ENCODE measurements around the gene RNF207. TPM values are rescaled to one million over a fixed set of nuclear protein-coding genes. Genes with fewer than 3 reads are reported as not detected.

RNF207 gene
- total and polyA plus RNA-seq, 4 donors, result 3.3 to 13.7 (median 5.8) TPM

DNA sequence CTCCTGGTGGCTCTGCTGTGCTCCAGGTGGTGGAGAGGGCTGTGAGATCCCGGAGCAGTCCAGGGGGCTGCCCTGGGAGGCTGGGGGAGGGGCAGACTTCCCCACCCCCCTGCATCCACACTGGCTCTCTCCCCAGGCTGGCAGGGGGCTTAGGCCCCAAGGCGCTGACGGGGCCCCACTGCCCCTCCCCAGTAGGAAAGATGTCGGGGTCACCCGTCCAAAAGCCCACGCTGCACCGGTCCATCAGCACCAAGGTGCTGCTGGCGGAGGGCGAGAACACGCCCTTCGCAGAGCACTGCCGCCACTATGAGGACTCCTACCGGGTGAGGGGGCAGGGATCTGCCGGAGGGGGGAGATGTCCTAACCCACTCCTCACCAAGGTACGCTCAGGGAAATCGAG lies 5.8 kb downstream of the RNF207 start:
- no peaks in the 10 kb centered on the region for H3K27me3 ChIP-seq (ENCODE audit: control insufficient read depth in 4 of 4, insufficient read depth in 4 of 4, low read length in 3 of 4)
- DNase-seq (ENCODE audit: low spot score), result no peak
- 95% methylated on average over 16 of the region's 16 CpGs for WGBS
- no peaks in the 10 kb centered on the region for H3K9me3 ChIP-seq (ENCODE audit: control insufficient read depth in 4 of 4, low read length in 3 of 4)
- H3K36me3 ChIP-seq (ENCODE audit: control insufficient read depth in 4 of 4, insufficient read depth in 3 of 4, low read depth in 1 of 4, low read length in 3 of 4), result peaks cover 0 to 17% (median 7%) of the 10 kb centered on the region in 4 donors
- TF ChIP-seq, protein P1, sequence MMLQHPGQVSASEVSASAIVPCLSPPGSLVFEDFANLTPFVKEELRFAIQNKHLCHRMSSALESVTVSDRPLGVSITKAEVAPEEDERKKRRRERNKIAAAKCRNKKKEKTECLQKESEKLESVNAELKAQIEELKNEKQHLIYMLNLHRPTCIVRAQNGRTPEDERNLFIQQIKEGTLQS (IDR thresholded peaks at IDR 0.05), result no peak
- TF ChIP-seq FOXA1 (IDR thresholded peaks at IDR 0.05), result no peak
- TF ChIP-seq, protein P2, sequence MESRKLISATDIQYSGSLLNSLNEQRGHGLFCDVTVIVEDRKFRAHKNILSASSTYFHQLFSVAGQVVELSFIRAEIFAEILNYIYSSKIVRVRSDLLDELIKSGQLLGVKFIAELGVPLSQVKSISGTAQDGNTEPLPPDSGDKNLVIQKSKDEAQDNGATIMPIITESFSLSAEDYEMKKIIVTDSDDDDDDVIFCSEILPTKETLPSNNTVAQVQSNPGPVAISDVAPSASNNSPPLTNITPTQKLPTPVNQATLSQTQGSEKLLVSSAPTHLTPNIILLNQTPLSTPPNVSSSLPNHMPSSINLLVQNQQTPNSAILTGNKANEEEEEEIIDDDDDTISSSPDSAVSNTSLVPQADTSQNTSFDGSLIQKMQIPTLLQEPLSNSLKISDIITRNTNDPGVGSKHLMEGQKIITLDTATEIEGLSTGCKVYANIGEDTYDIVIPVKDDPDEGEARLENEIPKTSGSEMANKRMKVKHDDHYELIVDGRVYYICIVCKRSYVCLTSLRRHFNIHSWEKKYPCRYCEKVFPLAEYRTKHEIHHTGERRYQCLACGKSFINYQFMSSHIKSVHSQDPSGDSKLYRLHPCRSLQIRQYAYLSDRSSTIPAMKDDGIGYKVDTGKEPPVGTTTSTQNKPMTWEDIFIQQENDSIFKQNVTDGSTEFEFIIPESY (IDR thresholded peaks at IDR 0.05), result no peak
- TF ChIP-seq, protein P3, sequence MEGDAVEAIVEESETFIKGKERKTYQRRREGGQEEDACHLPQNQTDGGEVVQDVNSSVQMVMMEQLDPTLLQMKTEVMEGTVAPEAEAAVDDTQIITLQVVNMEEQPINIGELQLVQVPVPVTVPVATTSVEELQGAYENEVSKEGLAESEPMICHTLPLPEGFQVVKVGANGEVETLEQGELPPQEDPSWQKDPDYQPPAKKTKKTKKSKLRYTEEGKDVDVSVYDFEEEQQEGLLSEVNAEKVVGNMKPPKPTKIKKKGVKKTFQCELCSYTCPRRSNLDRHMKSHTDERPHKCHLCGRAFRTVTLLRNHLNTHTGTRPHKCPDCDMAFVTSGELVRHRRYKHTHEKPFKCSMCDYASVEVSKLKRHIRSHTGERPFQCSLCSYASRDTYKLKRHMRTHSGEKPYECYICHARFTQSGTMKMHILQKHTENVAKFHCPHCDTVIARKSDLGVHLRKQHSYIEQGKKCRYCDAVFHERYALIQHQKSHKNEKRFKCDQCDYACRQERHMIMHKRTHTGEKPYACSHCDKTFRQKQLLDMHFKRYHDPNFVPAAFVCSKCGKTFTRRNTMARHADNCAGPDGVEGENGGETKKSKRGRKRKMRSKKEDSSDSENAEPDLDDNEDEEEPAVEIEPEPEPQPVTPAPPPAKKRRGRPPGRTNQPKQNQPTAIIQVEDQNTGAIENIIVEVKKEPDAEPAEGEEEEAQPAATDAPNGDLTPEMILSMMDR (IDR thresholded peaks at IDR 0.05; ENCODE audit: low read depth, low read length, missing input control), result no peak
- TF ChIP-seq GABPA (IDR thresholded peaks at IDR 0.05 in 1 of 2, conservative IDR thresholded peaks at IDR 0.05 in 1 of 2), result no peak
- no peak for TF ChIP-seq HNF4G (IDR thresholded peaks at IDR 0.05)
- no peak for TF ChIP-seq NR2F2 (IDR thresholded peaks at IDR 0.05)
- TF ChIP-seq FOXA2 (IDR thresholded peaks at IDR 0.05), result no peak
- no peak for TF ChIP-seq YY1 (IDR thresholded peaks at IDR 0.05)
- TF ChIP-seq HNF4A (conservative IDR thresholded peaks at IDR 0.05), result no peak
- TF ChIP-seq SP1 (IDR thresholded peaks at IDR 0.05), result no peak
- TF ChIP-seq EGR1 (IDR thresholded peaks at IDR 0.05; ENCODE audit: low read depth in 2 of 2), result no peak
- TF ChIP-seq, protein P4, sequence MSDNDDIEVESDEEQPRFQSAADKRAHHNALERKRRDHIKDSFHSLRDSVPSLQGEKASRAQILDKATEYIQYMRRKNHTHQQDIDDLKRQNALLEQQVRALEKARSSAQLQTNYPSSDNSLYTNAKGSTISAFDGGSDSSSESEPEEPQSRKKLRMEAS (IDR thresholded peaks at IDR 0.05), result no peak
- TF ChIP-seq, protein P5, sequence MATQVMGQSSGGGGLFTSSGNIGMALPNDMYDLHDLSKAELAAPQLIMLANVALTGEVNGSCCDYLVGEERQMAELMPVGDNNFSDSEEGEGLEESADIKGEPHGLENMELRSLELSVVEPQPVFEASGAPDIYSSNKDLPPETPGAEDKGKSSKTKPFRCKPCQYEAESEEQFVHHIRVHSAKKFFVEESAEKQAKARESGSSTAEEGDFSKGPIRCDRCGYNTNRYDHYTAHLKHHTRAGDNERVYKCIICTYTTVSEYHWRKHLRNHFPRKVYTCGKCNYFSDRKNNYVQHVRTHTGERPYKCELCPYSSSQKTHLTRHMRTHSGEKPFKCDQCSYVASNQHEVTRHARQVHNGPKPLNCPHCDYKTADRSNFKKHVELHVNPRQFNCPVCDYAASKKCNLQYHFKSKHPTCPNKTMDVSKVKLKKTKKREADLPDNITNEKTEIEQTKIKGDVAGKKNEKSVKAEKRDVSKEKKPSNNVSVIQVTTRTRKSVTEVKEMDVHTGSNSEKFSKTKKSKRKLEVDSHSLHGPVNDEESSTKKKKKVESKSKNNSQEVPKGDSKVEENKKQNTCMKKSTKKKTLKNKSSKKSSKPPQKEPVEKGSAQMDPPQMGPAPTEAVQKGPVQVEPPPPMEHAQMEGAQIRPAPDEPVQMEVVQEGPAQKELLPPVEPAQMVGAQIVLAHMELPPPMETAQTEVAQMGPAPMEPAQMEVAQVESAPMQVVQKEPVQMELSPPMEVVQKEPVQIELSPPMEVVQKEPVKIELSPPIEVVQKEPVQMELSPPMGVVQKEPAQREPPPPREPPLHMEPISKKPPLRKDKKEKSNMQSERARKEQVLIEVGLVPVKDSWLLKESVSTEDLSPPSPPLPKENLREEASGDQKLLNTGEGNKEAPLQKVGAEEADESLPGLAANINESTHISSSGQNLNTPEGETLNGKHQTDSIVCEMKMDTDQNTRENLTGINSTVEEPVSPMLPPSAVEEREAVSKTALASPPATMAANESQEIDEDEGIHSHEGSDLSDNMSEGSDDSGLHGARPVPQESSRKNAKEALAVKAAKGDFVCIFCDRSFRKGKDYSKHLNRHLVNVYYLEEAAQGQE (IDR thresholded peaks at IDR 0.05), result no peak
- no peak for TF ChIP-seq RAD21 (IDR thresholded peaks at IDR 0.05)
- H3K4me1 ChIP-seq (ENCODE audit: control insufficient read depth in 4 of 4, insufficient read depth in 4 of 4, low read length in 3 of 4), result peaks cover 0 to 7% (median 2%) of the 10 kb centered on the region in 4 donors
- H3K4me3 ChIP-seq (ENCODE audit: low read depth in 1 of 3, low read length in 3 of 3), result no peak overlapping the region
- no peak overlapping the region for H3K9ac ChIP-seq (ENCODE audit: low read depth in 1 of 2, low read length in 2 of 2)
- H3K27ac ChIP-seq (ENCODE audit: low read depth in 1 of 2, low read length in 2 of 2), result no peak overlapping the region
